Hepatocyte (in vitro differentiated cells): Measurements from ENCODE around the gene GOLGA6L1. TPM values are rescaled to one million over a fixed set of nuclear protein-coding genes. Genes with fewer than 3 reads are reported as not detected.

Source experiments
- DNase-seq: peaks from one replicate; pipeline ENCODE4 v3.0.0-alpha.2; 2016; ENCODE audit warnings: low spot score
- H2AFZ ChIP-seq: fragments of 200-600 bp; sonication (generic); 2 replicates; pipeline ENCODE4 v1.6.0; 2016; ENCODE audit warnings: antibody characterized with exemption, mild to moderate bottlenecking
- H3K27ac ChIP-seq: fragments of 200-600 bp; sonication (generic); 2 replicates; pipeline ENCODE4 v1.5.1; 2016; ENCODE audit warnings: mild to moderate bottlenecking
- H3K27me3 ChIP-seq: fragments of 200-600 bp; sonication (generic); 2 replicates; pipeline ENCODE4 v1.6.1; 2016
- H3K36me3 ChIP-seq: fragments of 200-600 bp; sonication (generic); replicated peaks from 2 replicates; pipeline ENCODE4 v1.5.1; 2016; ENCODE audit warnings: low read depth; ENCODE audit not compliant: insufficient read depth
- H3K4me1 ChIP-seq: fragments of 200-600 bp; sonication (generic); 2 replicates; pipeline ENCODE4 v1.5.1; 2016; ENCODE audit warnings: mild to moderate bottlenecking, moderate library complexity; ENCODE audit not compliant: insufficient read depth
- H3K4me2 ChIP-seq: fragments of 200-600 bp; sonication (generic); 2 replicates; pipeline ENCODE4 v1.6.0; 2016
- H3K4me3 ChIP-seq: fragments of 200-600 bp; sonication (generic); 2 replicates; pipeline ENCODE4 v1.5.1; 2016; ENCODE audit warnings: mild to moderate bottlenecking
- H3K79me2 ChIP-seq: fragments of 200-600 bp; sonication (generic); 2 replicates; pipeline ENCODE4 v1.6.0; 2017; ENCODE audit warnings: mild to moderate bottlenecking
- H3K9me2 ChIP-seq: fragments of 200-600 bp; sonication (generic); replicated peaks from 2 replicates; pipeline ENCODE4 v1.6.0; 2017; ENCODE audit warnings: mild to moderate bottlenecking; ENCODE audit not compliant: insufficient read depth
- H3K9me3 ChIP-seq: fragments of 200-600 bp; sonication (generic); 2 replicates; pipeline ENCODE4 v1.5.1; 2016; ENCODE audit warnings: low read depth, mild to moderate bottlenecking
- H4K20me1 ChIP-seq: fragments of 200-600 bp; sonication (generic); 2 replicates; pipeline ENCODE4 v1.6.0; 2016; ENCODE audit warnings: mild to moderate bottlenecking; ENCODE audit not compliant: insufficient read depth, poor library complexity, severe bottlenecking
- EZH2 ChIP-seq: fragments of 200-600 bp; sonication (generic); IDR thresholded peaks from 2 replicates; pipeline ENCODE4 v1.6.1; 2016; ENCODE audit warnings: antibody characterized with exemption, mild to moderate bottlenecking, borderline replicate concordance
- EZH2phosphoT487 ChIP-seq: fragments of 200-600 bp; sonication (generic); IDR thresholded peaks from one replicate; pipeline ENCODE4 v1.6.1; 2018; ENCODE audit warnings: antibody characterized with exemption, mild to moderate bottlenecking, low read depth, moderate library complexity; ENCODE audit not compliant: unreplicated experiment, severe bottlenecking
- WGBS: methylation state at CpG from one replicate; pipeline ENCODE4 v1.1.6; 2016; ENCODE audit warnings: low lambda C conversion rate; ENCODE audit errors: missing lambda C conversion rate; 5-methylcytosine and 5-hydroxymethylcytosine counted together
- polyA plus RNA-seq: library from polyadenylated mRNA; unstranded; fragments of >200 nt; fragmentation: Nextera tagmentation; extraction: Ambion mirVana; gene quantifications from 2 replicates; pipeline ENCODE4 v1.2.1, GENCODE V29; 2016
- small RNA-seq: library from RNA; depleted of rRNA; stranded (forward); fragments of <200 nt; gene quantifications from one replicate; pipeline ENCODE3, GENCODE V24; 2014
- total RNA-seq: library from RNA; depleted of rRNA; stranded (reverse); fragments of >200 nt; gene quantifications from 2 replicates; pipeline ENCODE4 v1.2.3, GENCODE V29; 2014
- TF ChIP-seq, protein P1 (sequence below): fragments of 200-600 bp; sonication (generic); IDR thresholded peaks from 2 replicates; pipeline ENCODE4 v1.5.1; 2016; ENCODE audit warnings: antibody characterized with exemption, mild to moderate bottlenecking; ENCODE audit not compliant: poor library complexity

Gene GOLGA6L1
- total and polyA plus RNA-seq, 2 experiments from 2014 or later = not detected

DNA sequence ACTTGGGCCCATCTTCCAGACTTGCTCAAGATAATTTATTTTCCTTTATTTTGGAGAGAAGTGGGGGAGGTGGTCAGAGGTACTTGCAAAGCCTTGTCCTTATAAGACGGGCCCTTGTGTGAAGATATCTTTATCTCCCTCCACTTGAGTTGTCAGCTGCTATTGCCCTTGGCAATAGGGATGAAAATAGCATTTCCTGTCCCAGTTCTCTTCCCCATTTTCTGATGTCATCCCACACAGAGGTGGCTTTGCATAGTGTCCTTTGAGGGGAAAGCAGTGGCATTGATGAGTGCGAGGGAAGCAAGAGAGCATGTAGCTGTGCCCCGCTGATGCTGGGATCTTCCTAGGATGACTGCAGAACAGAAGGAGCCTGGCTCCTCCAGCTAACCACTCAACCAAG, 55.4 kb downstream of the GOLGA6L1 start:
- WGBS = 75% methylated on average over 3 of the region's 3 CpGs
- Histone ChIP-seq H3K4me3 (no peak overlapping the region), H3K36me3 (no peaks in the 10 kb centered on the region), H3K79me2 (no peaks in the 10 kb centered on the region), H4K20me1 (no peaks in the 10 kb centered on the region), H3K4me2 (no peak overlapping the region), H3K4me1 (no peaks in the 10 kb centered on the region), H3K9me3 (no peaks in the 10 kb centered on the region), H3K27me3 (no peaks in the 10 kb centered on the region), H3K27ac (no peak overlapping the region), H3K9me2 (no peaks in the 10 kb centered on the region), H2AFZ (no peak overlapping the region)
- DNase-seq = no peak
- no peak for TF ChIP-seq EZH2
- TF ChIP-seq EZH2phosphoT487 = no peak
- TF ChIP-seq, protein P1, sequence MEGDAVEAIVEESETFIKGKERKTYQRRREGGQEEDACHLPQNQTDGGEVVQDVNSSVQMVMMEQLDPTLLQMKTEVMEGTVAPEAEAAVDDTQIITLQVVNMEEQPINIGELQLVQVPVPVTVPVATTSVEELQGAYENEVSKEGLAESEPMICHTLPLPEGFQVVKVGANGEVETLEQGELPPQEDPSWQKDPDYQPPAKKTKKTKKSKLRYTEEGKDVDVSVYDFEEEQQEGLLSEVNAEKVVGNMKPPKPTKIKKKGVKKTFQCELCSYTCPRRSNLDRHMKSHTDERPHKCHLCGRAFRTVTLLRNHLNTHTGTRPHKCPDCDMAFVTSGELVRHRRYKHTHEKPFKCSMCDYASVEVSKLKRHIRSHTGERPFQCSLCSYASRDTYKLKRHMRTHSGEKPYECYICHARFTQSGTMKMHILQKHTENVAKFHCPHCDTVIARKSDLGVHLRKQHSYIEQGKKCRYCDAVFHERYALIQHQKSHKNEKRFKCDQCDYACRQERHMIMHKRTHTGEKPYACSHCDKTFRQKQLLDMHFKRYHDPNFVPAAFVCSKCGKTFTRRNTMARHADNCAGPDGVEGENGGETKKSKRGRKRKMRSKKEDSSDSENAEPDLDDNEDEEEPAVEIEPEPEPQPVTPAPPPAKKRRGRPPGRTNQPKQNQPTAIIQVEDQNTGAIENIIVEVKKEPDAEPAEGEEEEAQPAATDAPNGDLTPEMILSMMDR = no peak

DNA sequence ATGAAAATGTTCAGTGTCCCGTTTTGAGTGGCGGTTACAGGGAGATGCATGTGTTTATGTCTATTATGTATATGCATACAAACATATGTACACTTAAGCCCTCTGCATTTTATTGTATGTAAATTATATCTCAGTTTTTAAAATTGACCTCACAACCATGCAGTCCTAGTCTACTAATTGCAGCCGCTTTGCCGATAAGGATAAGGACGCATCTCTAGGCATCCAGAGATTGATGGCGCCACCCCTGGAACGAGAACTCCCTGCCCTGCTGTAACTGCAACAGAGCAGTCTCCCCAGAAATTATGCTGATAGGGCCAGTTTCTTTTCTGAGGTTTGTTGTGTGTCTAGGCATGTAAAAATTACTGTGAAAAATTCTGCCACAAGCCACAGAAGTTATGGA, 56.9 kb downstream of the GOLGA6L1 start:
- H3K27me3 ChIP-seq = no peaks in the 10 kb centered on the region
- no peaks in the 10 kb centered on the region for H4K20me1 ChIP-seq
- DNase-seq = no peak
- no peaks in the 10 kb centered on the region for H3K79me2 ChIP-seq
- H3K36me3 ChIP-seq = no peaks in the 10 kb centered on the region
- H3K9me3 ChIP-seq = no peaks in the 10 kb centered on the region
- TF ChIP-seq EZH2phosphoT487 (no peak), EZH2 (no peak)
- TF ChIP-seq, protein P1 = no peak
- H3K27ac ChIP-seq = no peak overlapping the region
- no peak overlapping the region for H2AFZ ChIP-seq
- H3K4me2 ChIP-seq = no peak overlapping the region
- H3K4me1 ChIP-seq = no peaks in the 10 kb centered on the region
- H3K9me2 ChIP-seq = no peaks in the 10 kb centered on the region
- no peak overlapping the region for H3K4me3 ChIP-seq
- WGBS = 86% methylated on average over 7 of the region's 7 CpGs

Small RNAs within 50 kb of the gene (small RNA-seq; reads per million reads assigned to genes)
- gene RN7SL106P = not detected

Other genes starting within 250 kb of the GOLGA6L1 start
- gene CYFIP1, start 156.5 kb downstream of the GOLGA6L1 start, total RNA-seq = 83.4 and 92.2 TPM in 2 replicates
- gene CYFIP1, start 156.5 kb downstream of the GOLGA6L1 start, polyA plus RNA-seq = 56.5 and 73.4 TPM in 2 replicates
- 21.0 and 29.4 TPM in 2 replicates for gene TUBGCP5, start 97.3 kb downstream of the GOLGA6L1 start, total RNA-seq
- 9.6 and 14.3 TPM in 2 replicates for gene TUBGCP5, start 97.3 kb downstream of the GOLGA6L1 start, polyA plus RNA-seq
- not detected in 2 replicates for gene GOLGA6L26, start 197.4 kb upstream of the GOLGA6L1 start, total RNA-seq
- gene GOLGA6L26, start 197.4 kb upstream of the GOLGA6L1 start, polyA plus RNA-seq = not detected in 2 replicates
- gene GOLGA8S, start 217.9 kb upstream of the GOLGA6L1 start, total RNA-seq = 0.03 and 0.08 TPM in 2 replicates
- gene GOLGA8S, start 217.9 kb upstream of the GOLGA6L1 start, polyA plus RNA-seq = 0.05 TPM in 1 of 2 replicates, not detected in the other